Neural cell (in vitro differentiated cells): Measurements from ENCODE around the gene CDCP2.

Experiments used
- CTCF ChIP-seq: fragments of 450-650 bp; IDR thresholded peaks from 2 replicates; pipeline ENCODE4 v1.5.1; 2014; ENCODE audit warnings: antibody characterized with exemption, mild to moderate bottlenecking, moderate library complexity; ENCODE audit not compliant: poor library complexity, severe bottlenecking
- EZH2 ChIP-seq: fragments of 200-600, 300-800 bp; shearing (Covaris generic), sonication (generic); IDR thresholded peaks from 2 replicates; pipeline ENCODE4 v1.6.1; 2014; ENCODE audit warnings: antibody characterized with exemption, low read length, borderline replicate concordance, mild to moderate bottlenecking; ENCODE audit not compliant: insufficient read depth, poor library complexity, severe bottlenecking
- POLR2AphosphoS5 ChIP-seq: IDR thresholded peaks from 2 replicates; pipeline ENCODE4 v1.6.1; 2012
- RAD21 ChIP-seq: fragments of 450-650 bp; conservative IDR thresholded peaks from 2 replicates; pipeline ENCODE4 v1.6.1; 2014; ENCODE audit warnings: antibody characterized with exemption, mild to moderate bottlenecking, moderate library complexity
- REST ChIP-seq: IDR thresholded peaks from 2 replicates; pipeline ENCODE4 v1.6.1; 2012; ENCODE audit warnings: borderline replicate concordance
- TAF1 ChIP-seq: IDR thresholded peaks from 2 replicates; pipeline ENCODE4 v1.6.1; 2012; ENCODE audit warnings: low read depth

- TF ChIP-seq CTCF (no peak), RAD21 (no peak), TAF1 (no peak), EZH2 (no peak), POLR2AphosphoS5 (no peak), REST (no peak)
Observed at GRCh38 chr1:54173681-54174080, 20.9 kb upstream of the CDCP2 start.
